Loucy (cell line): ENCODE results near the gene SLC35B1.
"Not testable (repeated sequence)": the region's sequence is repeated elsewhere in the genome, so short reads cannot be mapped to it uniquely, and the experiment has no call there.

Experiments
- H2AFZ ChIP-seq: fragments of 200-600 bp; sonication (generic); 2 replicates; pipeline ENCODE4 v1.6.0; 2016; ENCODE audit warnings: antibody characterized with exemption, mild to moderate bottlenecking, low read length, moderate library complexity
- H3F3A ChIP-seq: fragments of 200-600 bp; 2 replicates; pipeline ENCODE4 v1.6.0; 2016; ENCODE audit warnings: antibody characterized with exemption, low read depth, mild to moderate bottlenecking
- H3K27me3 ChIP-seq: fragments of 200-600 bp; sonication (generic); 2 replicates; pipeline ENCODE4 v1.6.1; 2014; ENCODE audit warnings: low read length, mild to moderate bottlenecking; ENCODE audit not compliant: insufficient read depth, poor library complexity, severe bottlenecking
- H3K36me3 ChIP-seq: fragments of 200-600 bp; sonication (generic); 2 replicates; pipeline ENCODE4 v1.6.1; 2016; ENCODE audit warnings: low read length; ENCODE audit not compliant: insufficient read depth
- H3K4me1 ChIP-seq: fragments of 200-600 bp; sonication (generic); 2 replicates; pipeline ENCODE4 v1.5.1; 2014; ENCODE audit warnings: low read length, mild to moderate bottlenecking; ENCODE audit not compliant: insufficient read depth, poor library complexity, severe bottlenecking
- H3K4me2 ChIP-seq: fragments of 200-600 bp; sonication (generic); 2 replicates; pipeline ENCODE4 v1.6.0; 2014; ENCODE audit warnings: antibody characterized with exemption, low read length, low read depth, mild to moderate bottlenecking; ENCODE audit not compliant: poor library complexity, severe bottlenecking
- H3K4me3 ChIP-seq: fragments of 200-600 bp; sonication (generic); 2 replicates; pipeline ENCODE4 v1.5.1; 2014; ENCODE audit warnings: low read length, mild to moderate bottlenecking, mixed read lengths; ENCODE audit not compliant: poor library complexity, severe bottlenecking
- H3K79me2 ChIP-seq: fragments of 200-600 bp; sonication (generic); 2 replicates; pipeline ENCODE4 v1.6.1; 2014; ENCODE audit warnings: low read length; ENCODE audit not compliant: insufficient read depth
- H3K9ac ChIP-seq: fragments of 200-600 bp; sonication (generic); 2 replicates; pipeline ENCODE4 v1.6.0; 2014; ENCODE audit warnings: mild to moderate bottlenecking, low read depth, low read length, moderate library complexity; ENCODE audit not compliant: poor library complexity, severe bottlenecking
- H3K9me2 ChIP-seq: fragments of 200-600 bp; sonication (generic); replicated peaks from 2 replicates; pipeline ENCODE4 v1.6.1; 2016; ENCODE audit warnings: low read depth, low read length, mixed read lengths
- H3K9me3 ChIP-seq: fragments of 200-600 bp; sonication (generic); 2 replicates; pipeline ENCODE4 v1.6.1; 2014; ENCODE audit warnings: mild to moderate bottlenecking, antibody characterized with exemption, low read length, low read depth; ENCODE audit not compliant: insufficient read depth
- H4K20me1 ChIP-seq: fragments of 200-600 bp; sonication (generic); 2 replicates; pipeline ENCODE4 v1.6.0; 2014; ENCODE audit warnings: antibody characterized with exemption, low read length, mild to moderate bottlenecking; ENCODE audit not compliant: insufficient read depth, poor library complexity, severe bottlenecking
- EZH2phosphoT487 ChIP-seq: fragments of 200-600 bp; IDR thresholded peaks from 2 replicates; pipeline ENCODE4 v1.6.1; 2018; ENCODE audit warnings: antibody characterized with exemption, mild to moderate bottlenecking, moderate library complexity, borderline replicate concordance
- TF ChIP-seq, protein P1 (sequence below): fragments of 200-600 bp; sonication (generic); conservative IDR thresholded peaks from 2 replicates; pipeline ENCODE4 v1.5.1; 2014; ENCODE audit warnings: mild to moderate bottlenecking, antibody characterized with exemption, low read length

SLC35B1 gene

GRCh38 chr17:49727380-49727779 is 19.6 kb upstream of the SLC35B1 start:
- peaks cover 93% of the 10 kb centered on the region; the same call in 1 of the 2 replicates for H3K36me3 ChIP-seq
- H3K9me3 ChIP-seq, result no peaks in the 10 kb centered on the region
- peaks cover 95% of the 10 kb centered on the region for H4K20me1 ChIP-seq
- no peaks in the 10 kb centered on the region for H3K4me1 ChIP-seq
- no peak overlapping the region for H3K4me3 ChIP-seq
- H3K4me2 ChIP-seq, result no peak overlapping the region
- TF ChIP-seq EZH2phosphoT487, result no peak
- TF ChIP-seq, protein P1, sequence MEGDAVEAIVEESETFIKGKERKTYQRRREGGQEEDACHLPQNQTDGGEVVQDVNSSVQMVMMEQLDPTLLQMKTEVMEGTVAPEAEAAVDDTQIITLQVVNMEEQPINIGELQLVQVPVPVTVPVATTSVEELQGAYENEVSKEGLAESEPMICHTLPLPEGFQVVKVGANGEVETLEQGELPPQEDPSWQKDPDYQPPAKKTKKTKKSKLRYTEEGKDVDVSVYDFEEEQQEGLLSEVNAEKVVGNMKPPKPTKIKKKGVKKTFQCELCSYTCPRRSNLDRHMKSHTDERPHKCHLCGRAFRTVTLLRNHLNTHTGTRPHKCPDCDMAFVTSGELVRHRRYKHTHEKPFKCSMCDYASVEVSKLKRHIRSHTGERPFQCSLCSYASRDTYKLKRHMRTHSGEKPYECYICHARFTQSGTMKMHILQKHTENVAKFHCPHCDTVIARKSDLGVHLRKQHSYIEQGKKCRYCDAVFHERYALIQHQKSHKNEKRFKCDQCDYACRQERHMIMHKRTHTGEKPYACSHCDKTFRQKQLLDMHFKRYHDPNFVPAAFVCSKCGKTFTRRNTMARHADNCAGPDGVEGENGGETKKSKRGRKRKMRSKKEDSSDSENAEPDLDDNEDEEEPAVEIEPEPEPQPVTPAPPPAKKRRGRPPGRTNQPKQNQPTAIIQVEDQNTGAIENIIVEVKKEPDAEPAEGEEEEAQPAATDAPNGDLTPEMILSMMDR, result no peak
- no peaks in the 10 kb centered on the region for H3K9me2 ChIP-seq
- H2AFZ ChIP-seq, result no peak overlapping the region
- H3K27me3 ChIP-seq, result no peaks in the 10 kb centered on the region
- no peaks in the 10 kb centered on the region for H3F3A ChIP-seq
- peaks cover 100% of the 10 kb centered on the region for H3K79me2 ChIP-seq
- H3K9ac ChIP-seq, result no peak overlapping the region

DNA sequence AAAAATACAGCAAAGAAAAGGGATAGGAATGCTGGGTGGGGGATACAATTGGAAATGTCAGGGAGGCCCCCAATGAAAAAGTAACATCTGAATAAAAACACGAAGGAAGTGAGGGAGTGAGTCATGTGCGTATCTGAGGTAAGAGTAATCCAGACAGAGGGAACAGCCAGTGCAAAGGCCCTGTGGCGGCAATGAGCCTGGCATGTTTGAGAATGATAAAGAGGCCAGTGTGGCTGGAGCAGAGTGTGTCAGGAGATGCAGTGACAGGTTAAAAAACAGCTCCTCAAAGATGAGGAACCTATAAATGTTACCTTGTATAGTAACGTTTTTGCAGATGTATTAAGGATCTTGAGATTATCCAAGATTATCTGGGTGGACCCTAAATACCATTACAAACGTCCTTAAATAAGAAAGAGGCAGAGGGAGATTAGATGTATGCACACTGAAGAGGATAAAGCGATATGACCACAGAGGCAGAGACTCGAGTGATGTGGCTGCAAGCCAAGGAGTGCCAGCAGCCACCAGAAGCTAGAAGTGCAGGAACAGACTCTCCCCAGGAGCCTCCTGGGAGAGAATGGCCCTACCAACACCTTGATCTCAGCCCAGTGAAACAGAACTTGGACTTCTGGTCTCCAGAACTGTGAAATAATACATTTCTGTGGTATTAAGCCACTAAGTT is 17.8 kb upstream of the SLC35B1 start:
- H3F3A ChIP-seq, result no peaks in the 10 kb centered on the region
- TF ChIP-seq, protein P1, result no peak
- TF ChIP-seq EZH2phosphoT487, result no peak
- no peaks in the 10 kb centered on the region for H3K4me1 ChIP-seq
- peaks cover 95% of the 10 kb centered on the region for H3K36me3 ChIP-seq
- H3K4me2 ChIP-seq, result no peak overlapping the region
- no peak overlapping the region for H2AFZ ChIP-seq
- H4K20me1 ChIP-seq, result peaks cover 87% of the 10 kb centered on the region
- H3K9ac ChIP-seq, result no peak overlapping the region
- H3K9me2 ChIP-seq, result no peaks in the 10 kb centered on the region
- no peaks in the 10 kb centered on the region for H3K27me3 ChIP-seq
- peaks cover 93% of the 10 kb centered on the region for H3K79me2 ChIP-seq
- no peaks in the 10 kb centered on the region for H3K9me3 ChIP-seq
- H3K4me3 ChIP-seq, result no peak overlapping the region

DNA sequence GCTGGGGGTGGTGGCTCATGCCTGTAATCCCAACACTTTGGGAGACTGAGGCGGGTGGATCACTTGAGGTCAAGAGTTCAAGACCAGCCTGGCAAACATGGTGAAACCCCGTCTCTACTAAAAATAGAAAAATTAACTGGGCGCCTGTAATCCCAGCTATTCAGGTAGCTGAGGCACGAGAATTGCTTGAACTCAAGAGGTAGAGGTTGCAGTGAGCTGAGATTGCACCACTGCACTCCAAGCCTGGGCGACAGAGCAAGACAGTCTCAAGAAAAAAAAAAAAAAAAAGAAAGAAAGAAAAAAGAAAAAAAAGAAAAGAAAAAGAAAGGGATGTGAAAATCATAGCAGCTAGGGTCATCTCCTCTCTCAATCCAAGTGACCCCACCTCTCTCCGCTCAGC is 16.8 kb upstream of the SLC35B1 start:
- peaks cover 83% of the 10 kb centered on the region for H3K79me2 ChIP-seq
- peaks cover 82% of the 10 kb centered on the region for H4K20me1 ChIP-seq
- H3K4me1 ChIP-seq, H3K9ac ChIP-seq, H3F3A ChIP-seq, H2AFZ ChIP-seq, H3K4me3 ChIP-seq, H3K9me3 ChIP-seq, H3K9me2 ChIP-seq, H3K27me3 ChIP-seq, H3K4me2 ChIP-seq: not testable (repeated sequence)
- H3K36me3 ChIP-seq, result peaks cover 95% of the 10 kb centered on the region

GRCh38 chr17:49723423-49723822 is 15.7 kb upstream of the SLC35B1 start:
- TF ChIP-seq, protein P1, result no peak
- TF ChIP-seq EZH2phosphoT487, result no peak
- Histone ChIP-seq H3K4me1 (no peaks in the 10 kb centered on the region), H3K9me2 (no peaks in the 10 kb centered on the region), H3F3A (no peaks in the 10 kb centered on the region), H3K79me2 (peaks cover 72% of the 10 kb centered on the region), H3K27me3 (no peaks in the 10 kb centered on the region), H2AFZ (no peak overlapping the region), H3K4me3 (no peak overlapping the region), H3K36me3 (peaks cover 96% of the 10 kb centered on the region), H3K9ac (no peak overlapping the region), H3K9me3 (no peaks in the 10 kb centered on the region), H3K4me2 (no peak overlapping the region), H4K20me1 (peaks cover 71% of the 10 kb centered on the region)
